Coronary artery (tissue), 2 donors: ENCODE measurements around the gene ANXA5.
A peak's percentile ranks its signal among the peaks of the same experiment; 100 is the strongest.

Source experiments
- DNase-seq: peaks from one replicate; pipeline ENCODE4 v3.0.0-alpha.2; 2017; ENCODE audit warnings: low spot score
- H3K27ac ChIP-seq, 2 donors: fragments of 200-600 bp; sonication (generic); one replicate each; pipeline ENCODE4 v1.5.1; 2016 to 2019
- H3K4me3 ChIP-seq: fragments of 200-600 bp; sonication (generic); 2 replicates; pipeline ENCODE4 v1.5.1; 2016; ENCODE audit warnings: mild to moderate bottlenecking, moderate library complexity
- CTCF ChIP-seq: fragments of 200-600 bp; sonication (generic); IDR thresholded peaks from one replicate; pipeline ENCODE4 v1.5.1; 2019; ENCODE audit warnings: antibody characterized with exemption

Gene ANXA5

DNA sequence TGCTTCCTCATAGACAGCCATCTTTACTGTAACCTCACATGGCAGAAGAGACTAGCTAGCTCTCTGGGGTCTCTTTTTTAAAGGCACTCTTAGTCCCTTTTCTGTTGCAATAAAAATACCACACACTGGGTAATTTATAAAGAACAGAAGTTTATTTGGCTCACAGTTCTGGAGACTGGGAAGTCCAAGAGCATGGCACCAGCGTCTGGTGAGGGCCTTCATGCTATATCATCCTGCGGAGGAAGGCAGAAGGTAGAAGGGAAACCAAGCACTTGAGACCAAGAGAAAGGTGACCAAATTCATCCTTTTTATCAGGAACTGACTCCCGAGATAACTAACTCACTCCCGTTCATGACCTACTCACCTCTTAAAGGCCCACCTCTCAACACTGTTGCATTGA, 5.4 kb upstream of the ANXA5 start:
- Histone ChIP-seq H3K27ac (no peak overlapping the region), H3K4me3 (no peak overlapping the region)
- no peak for TF ChIP-seq CTCF
- no peak for DNase-seq

DNA sequence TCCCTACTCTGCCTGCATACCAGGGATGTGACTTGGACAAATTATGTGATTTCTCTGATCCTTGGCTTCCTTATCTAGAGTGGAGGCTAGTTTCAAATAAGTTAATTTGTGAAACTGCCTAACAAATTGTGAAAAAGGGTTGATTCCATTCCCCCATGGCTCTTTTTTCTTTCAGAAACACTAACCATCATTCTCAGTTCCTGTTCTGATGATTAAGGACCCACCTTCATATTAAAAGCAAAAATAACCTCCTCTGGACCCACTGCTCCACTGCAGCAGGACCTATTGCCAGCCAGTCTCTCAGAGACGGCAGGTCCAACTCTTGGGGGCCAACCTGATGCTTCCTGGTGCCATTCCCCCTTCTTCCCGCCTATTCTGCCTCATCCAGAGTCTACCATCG, 4.5 kb upstream of the ANXA5 start:
- no peak for DNase-seq
- no peak for TF ChIP-seq CTCF
- Histone ChIP-seq H3K27ac (no peak overlapping the region), H3K4me3 (no peak overlapping the region)

GRCh38 chr4:121698236-121698671, 1.5 kb upstream of the ANXA5 start:
- peak overlapping the region in 1 of 2 donors; percentile 23 for H3K27ac ChIP-seq
- TF ChIP-seq CTCF: no peak
- H3K4me3 ChIP-seq: no peak overlapping the region

DNA sequence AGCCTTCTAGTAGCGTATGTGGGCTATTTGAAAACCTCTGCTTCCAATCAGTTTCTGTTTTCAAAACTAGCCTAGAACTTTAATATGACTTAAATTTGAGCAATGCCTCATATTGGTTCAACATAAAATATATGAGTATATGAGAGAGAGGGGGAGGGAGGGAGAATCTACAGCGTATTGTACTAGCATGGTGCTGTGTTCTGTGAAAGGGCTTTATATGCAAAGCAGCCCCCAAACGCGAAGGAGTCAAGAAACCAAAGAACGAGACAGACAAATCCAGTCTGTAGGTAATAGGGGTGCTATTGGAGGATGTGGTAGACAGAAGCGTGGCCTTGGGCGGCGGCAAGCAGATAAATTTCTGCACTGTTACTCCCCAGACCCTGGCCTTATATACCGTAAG, 784 bp upstream of the ANXA5 start:
- Histone ChIP-seq H3K27ac (peak overlapping the region; percentile 99), H3K4me3 (peak overlapping the region; percentile 99)
- DNase-seq: no peak
- no peak for TF ChIP-seq CTCF

More at GRCh38 chr4:121698236-121698671, 1.5 kb upstream of the ANXA5 start:
- DNase-seq: no peak

- DNase-seq: peak; percentile 92
- Histone ChIP-seq H3K4me3 (peak overlapping the region; percentile 99), H3K27ac (peak overlapping the region; percentile 99)
- TF ChIP-seq CTCF: no peak
Measured at GRCh38 chr4:121696170-121696580, 605 bp downstream of the ANXA5 start.

- DNase-seq: no peak
- Histone ChIP-seq H3K4me3 (peak overlapping the region; percentile 33), H3K27ac (peak overlapping the region in 1 of 2 donors; percentile 99)
- no peak for TF ChIP-seq CTCF
Measured at GRCh38 chr4:121693886-121694285, 2.9 kb downstream of the ANXA5 start.

DNA sequence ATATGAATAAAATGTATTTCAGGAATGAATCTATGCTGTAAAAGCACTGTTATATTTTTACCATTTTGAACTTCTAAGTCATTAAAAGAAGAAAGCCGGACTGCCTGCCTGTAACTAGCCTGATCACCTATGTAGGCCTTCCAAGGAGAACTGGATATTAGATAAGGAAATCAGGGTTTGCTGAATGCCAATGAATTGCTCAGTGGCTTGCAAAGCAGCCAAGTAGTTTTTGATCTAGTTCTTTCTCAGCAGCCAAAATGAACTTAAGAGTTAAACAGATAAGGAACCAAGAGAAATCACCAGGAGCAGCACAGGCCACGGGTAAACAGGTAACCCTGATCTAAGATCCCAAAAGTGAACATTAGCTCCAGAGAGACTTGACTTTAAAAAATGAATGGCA, 3.3 kb downstream of the ANXA5 start:
- Histone ChIP-seq H3K4me3 (peak overlapping the region; percentile 33), H3K27ac (no peak overlapping the region)

More for the DNA sequence above, 3.3 kb downstream of the ANXA5 start:
- no peak for DNase-seq
- TF ChIP-seq CTCF: no peak
